ENCODE data around the gene LAMTOR3.

The LAMTOR3 gene

GRCh38 chr4:99828477-99828876, 65.8 kb downstream of the LAMTOR3 start:
- DNase-seq, result no peak

All from inflammatory macrophage treated with lipopolysaccharide for 1 hour (primary cell).